GM12878 (cell line): ENCODE measurements around the gene SERINC5. TPM values are rescaled to one million over a fixed set of nuclear protein-coding genes. Genes with fewer than 3 reads are reported as not detected.

Experiments used
- ASH2L ChIP-seq: fragments of 300-600, 200-600 bp; sonication (generic); IDR thresholded peaks from 2 replicates; pipeline ENCODE4 v1.6.1; 2017; ENCODE audit warnings: low read depth, mild to moderate bottlenecking, borderline replicate concordance
- DPF2 ChIP-seq: fragments of 450-650 bp; IDR thresholded peaks from 2 replicates; pipeline ENCODE4 v1.6.1; 2017; ENCODE audit warnings: mild to moderate bottlenecking
- GABPA ChIP-seq: IDR thresholded peaks from 2 replicates; pipeline ENCODE4 v1.6.1; 2014; ENCODE audit warnings: antibody characterized with exemption, low read depth, mild to moderate bottlenecking, inconsistent platforms
- POLR2AphosphoS5 ChIP-seq: IDR thresholded peaks from 2 replicates; pipeline ENCODE4 v1.6.1; 2011; ENCODE audit warnings: mild to moderate bottlenecking, low read length, inconsistent platforms
- SREBF1 ChIP-seq: IDR thresholded peaks from 2 replicates; pipeline ENCODE4 v1.6.1; 2012; ENCODE audit warnings: mild to moderate bottlenecking, low read length
- SUPT20H ChIP-seq: IDR thresholded peaks from 2 replicates; pipeline ENCODE4 v1.6.1; 2011; ENCODE audit warnings: low read depth, mild to moderate bottlenecking, low read length, moderate library complexity, borderline replicate concordance; ENCODE audit not compliant: control insufficient read depth
- polyA plus RNA-seq, 11 experiments: library from polyadenylated mRNA; depleted of rRNA in 4 of 11; unstranded in 6 of 11; stranded (reverse) in 5 of 11; fragments of >200 nt; fragmentation: Nextera tagmentation in 4 of 11; fragmentation: Illumina TruSeq in 1 of 11; extraction: Ambion mirVana in 4 of 11; extraction: Trizol in 1 of 11; gene quantifications; 1 replicate in 1 of 11; 2 replicates in 10 of 11; pipeline versions ENCODE4 v1.2.1 to v1.2.3, GENCODE V29; 2011 to 2016; ENCODE audit warnings: inconsistent platforms in 2 of 11, missing spikeins in 2 of 11, low read depth in 1 of 11
- total RNA-seq, 4 experiments: library from RNA; depleted of rRNA in 3 of 4; stranded (reverse); fragments of >200 nt in 3 of 4; fragmentation: Illumina TruSeq in 1 of 4; extraction: Trizol in 1 of 4; gene quantifications; 2 replicates each; pipeline versions ENCODE4 v1.2.1 to v1.2.3, GENCODE V29; 2013 to 2021
- TF ChIP-seq, protein P1 (sequence below): fragments of 450-650 bp; formaldehyde crosslinking; IDR thresholded peaks from 2 replicates; pipeline ENCODE4 v1.5.0; 2022; ENCODE audit warnings: mild to moderate bottlenecking, missing genetic modification characterization

Gene SERINC5
- total and polyA plus RNA-seq, 10 of the 15 experiments (the other 5 are each of a cell fraction or from before 2014, with no cell fraction given), result 0.66 to 7.0 (median 2.8) TPM

DNA sequence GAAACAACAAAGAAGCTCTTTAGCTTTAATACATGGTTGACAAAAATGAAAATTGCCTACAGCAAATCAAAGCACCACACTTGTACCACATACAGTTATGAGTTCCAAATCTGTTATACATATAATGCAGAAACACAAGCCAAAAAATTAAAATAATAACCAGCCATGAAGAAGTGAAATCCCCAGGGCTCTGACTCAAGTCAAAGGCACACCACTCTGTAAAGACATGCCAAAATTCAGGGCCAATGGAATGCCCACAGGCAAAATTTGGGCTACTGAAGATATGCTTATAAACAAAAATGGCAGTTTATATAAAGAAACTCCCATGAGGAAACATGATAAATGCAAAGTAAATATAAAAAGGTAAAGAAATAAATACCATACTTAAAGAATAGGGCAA, 191.7 kb downstream of the SERINC5 start (continued):
- TF ChIP-seq SUPT20H, result no peak
- TF ChIP-seq DPF2, result no peak
- TF ChIP-seq POLR2AphosphoS5, result no peak
- TF ChIP-seq GABPA, result no peak
- no peak for TF ChIP-seq ASH2L
- no peak for TF ChIP-seq SREBF1
- TF ChIP-seq, protein P1, sequence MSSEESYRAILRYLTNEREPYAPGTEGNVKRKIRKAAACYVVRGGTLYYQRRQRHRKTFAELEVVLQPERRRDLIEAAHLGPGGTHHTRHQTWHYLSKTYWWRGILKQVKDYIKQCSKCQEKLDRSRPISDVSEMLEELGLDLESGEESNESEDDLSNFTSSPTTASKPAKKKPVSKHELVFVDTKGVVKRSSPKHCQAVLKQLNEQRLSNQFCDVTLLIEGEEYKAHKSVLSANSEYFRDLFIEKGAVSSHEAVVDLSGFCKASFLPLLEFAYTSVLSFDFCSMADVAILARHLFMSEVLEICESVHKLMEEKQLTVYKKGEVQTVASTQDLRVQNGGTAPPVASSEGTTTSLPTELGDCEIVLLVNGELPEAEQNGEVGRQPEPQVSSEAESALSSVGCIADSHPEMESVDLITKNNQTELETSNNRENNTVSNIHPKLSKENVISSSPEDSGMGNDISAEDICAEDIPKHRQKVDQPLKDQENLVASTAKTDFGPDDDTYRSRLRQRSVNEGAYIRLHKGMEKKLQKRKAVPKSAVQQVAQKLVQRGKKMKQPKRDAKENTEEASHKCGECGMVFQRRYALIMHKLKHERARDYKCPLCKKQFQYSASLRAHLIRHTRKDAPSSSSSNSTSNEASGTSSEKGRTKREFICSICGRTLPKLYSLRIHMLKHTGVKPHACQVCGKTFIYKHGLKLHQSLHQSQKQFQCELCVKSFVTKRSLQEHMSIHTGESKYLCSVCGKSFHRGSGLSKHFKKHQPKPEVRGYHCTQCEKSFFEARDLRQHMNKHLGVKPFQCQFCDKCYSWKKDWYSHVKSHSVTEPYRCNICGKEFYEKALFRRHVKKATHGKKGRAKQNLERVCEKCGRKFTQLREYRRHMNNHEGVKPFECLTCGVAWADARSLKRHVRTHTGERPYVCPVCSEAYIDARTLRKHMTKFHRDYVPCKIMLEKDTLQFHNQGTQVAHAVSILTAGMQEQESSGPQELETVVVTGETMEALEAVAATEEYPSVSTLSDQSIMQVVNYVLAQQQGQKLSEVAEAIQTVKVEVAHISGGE (CRISPR knock-in tag), result no peak

Other genes with a start within 250 kb of the SERINC5 start
- 0.33 and 0.51 TPM in 2 replicates for gene THBS4, start 220.7 kb downstream of the SERINC5 start, total RNA-seq (2014; rRNA removed)
- gene THBS4, start 220.7 kb downstream of the SERINC5 start, total RNA-seq (2014; rRNA removed; fragmentation: Illumina TruSeq; extraction: Trizol), result 0.31 and 0.92 TPM in 2 replicates
- gene THBS4, start 220.7 kb downstream of the SERINC5 start, total RNA-seq (2021), result 1.0 and 1.1 TPM in 2 replicates
- 0.38 and 0.52 TPM in 2 replicates for gene THBS4, start 220.7 kb downstream of the SERINC5 start, polyA plus RNA-seq (2011; rRNA removed)
- 0.08 and 1.1 TPM in 2 replicates for gene THBS4, start 220.7 kb downstream of the SERINC5 start, polyA plus RNA-seq (2014; fragmentation: Illumina TruSeq; extraction: Trizol)
- under 1 TPM; 0.40 TPM for gene THBS4, start 220.7 kb downstream of the SERINC5 start, polyA plus RNA-seq (2014; fragmentation: Nextera tagmentation; extraction: Ambion mirVana)
- gene THBS4, start 220.7 kb downstream of the SERINC5 start, polyA plus RNA-seq (2014; rRNA removed), result 0.82 and 1.7 TPM in 2 replicates
- gene THBS4, start 220.7 kb downstream of the SERINC5 start, polyA plus RNA-seq (2016; fragmentation: Nextera tagmentation; extraction: Ambion mirVana), result 1 to 10 TPM in 1 of 2 experiments, under 1 TPM in 1; 0.99 to 1.0 TPM
- not detected in 2 replicates for gene SPZ1, start 64.0 kb upstream of the SERINC5 start, total RNA-seq (2014; rRNA removed)
- not detected in 2 replicates for gene SPZ1, start 64.0 kb upstream of the SERINC5 start, total RNA-seq (2014; rRNA removed; fragmentation: Illumina TruSeq; extraction: Trizol)
- gene SPZ1, start 64.0 kb upstream of the SERINC5 start, total RNA-seq (2021), result not detected in 2 replicates
- gene SPZ1, start 64.0 kb upstream of the SERINC5 start, polyA plus RNA-seq (2011; rRNA removed), result not detected in 2 replicates
- gene SPZ1, start 64.0 kb upstream of the SERINC5 start, polyA plus RNA-seq (2014; fragmentation: Illumina TruSeq; extraction: Trizol), result not detected in 2 replicates
- gene SPZ1, start 64.0 kb upstream of the SERINC5 start, polyA plus RNA-seq (2014; fragmentation: Nextera tagmentation; extraction: Ambion mirVana), result not detected
- gene SPZ1, start 64.0 kb upstream of the SERINC5 start, polyA plus RNA-seq (2014; rRNA removed), result not detected in 2 replicates
- not detected for gene SPZ1, start 64.0 kb upstream of the SERINC5 start, polyA plus RNA-seq (2016; fragmentation: Nextera tagmentation; extraction: Ambion mirVana)
- 9.1 and 11.2 TPM in 2 replicates for gene ZFYVE16, start 152.0 kb upstream of the SERINC5 start, total RNA-seq (2014; rRNA removed)
- gene ZFYVE16, start 152.0 kb upstream of the SERINC5 start, total RNA-seq (2014; rRNA removed; fragmentation: Illumina TruSeq; extraction: Trizol), result 10.9 and 11.6 TPM in 2 replicates
- 9.2 and 12.4 TPM in 2 replicates for gene ZFYVE16, start 152.0 kb upstream of the SERINC5 start, total RNA-seq (2021)
- 8.6 and 17.4 TPM in 2 replicates for gene ZFYVE16, start 152.0 kb upstream of the SERINC5 start, polyA plus RNA-seq (2011; rRNA removed)
- 8.2 and 11.3 TPM in 2 replicates for gene ZFYVE16, start 152.0 kb upstream of the SERINC5 start, polyA plus RNA-seq (2014; fragmentation: Illumina TruSeq; extraction: Trizol)
- 1 to 10 TPM; 2.9 to 3.3 TPM for gene ZFYVE16, start 152.0 kb upstream of the SERINC5 start, polyA plus RNA-seq (2014; fragmentation: Nextera tagmentation; extraction: Ambion mirVana)
- 3.3 and 4.9 TPM in 2 replicates for gene ZFYVE16, start 152.0 kb upstream of the SERINC5 start, polyA plus RNA-seq (2014; rRNA removed)
- 1 to 10 TPM; 5.7 to 7.5 TPM for gene ZFYVE16, start 152.0 kb upstream of the SERINC5 start, polyA plus RNA-seq (2016; fragmentation: Nextera tagmentation; extraction: Ambion mirVana)
- 0.44 and 0.79 TPM in 2 replicates for gene FAM151B, start 232.1 kb upstream of the SERINC5 start, total RNA-seq (2014; rRNA removed)
- gene FAM151B, start 232.1 kb upstream of the SERINC5 start, total RNA-seq (2014; rRNA removed; fragmentation: Illumina TruSeq; extraction: Trizol), result 0.23 and 0.27 TPM in 2 replicates
- gene FAM151B, start 232.1 kb upstream of the SERINC5 start, total RNA-seq (2021), result 0.11 and 0.23 TPM in 2 replicates
- 0.20 and 0.22 TPM in 2 replicates for gene FAM151B, start 232.1 kb upstream of the SERINC5 start, polyA plus RNA-seq (2011; rRNA removed)
- 0.22 and 0.95 TPM in 2 replicates for gene FAM151B, start 232.1 kb upstream of the SERINC5 start, polyA plus RNA-seq (2014; fragmentation: Illumina TruSeq; extraction: Trizol)
- gene FAM151B, start 232.1 kb upstream of the SERINC5 start, polyA plus RNA-seq (2014; fragmentation: Nextera tagmentation; extraction: Ambion mirVana), result under 1 TPM; 0.14 to 0.16 TPM
- 0.05 and 0.09 TPM in 2 replicates for gene FAM151B, start 232.1 kb upstream of the SERINC5 start, polyA plus RNA-seq (2014; rRNA removed)
- under 1 TPM; 0.23 to 0.64 TPM for gene FAM151B, start 232.1 kb upstream of the SERINC5 start, polyA plus RNA-seq (2016; fragmentation: Nextera tagmentation; extraction: Ambion mirVana)